Measurements from ENCODE around the gene AK1.
"Not testable (repeated sequence)": the region's sequence is repeated elsewhere in the genome, so short reads cannot be mapped to it uniquely, and the experiment has no call there.

AK1 gene

DNA sequence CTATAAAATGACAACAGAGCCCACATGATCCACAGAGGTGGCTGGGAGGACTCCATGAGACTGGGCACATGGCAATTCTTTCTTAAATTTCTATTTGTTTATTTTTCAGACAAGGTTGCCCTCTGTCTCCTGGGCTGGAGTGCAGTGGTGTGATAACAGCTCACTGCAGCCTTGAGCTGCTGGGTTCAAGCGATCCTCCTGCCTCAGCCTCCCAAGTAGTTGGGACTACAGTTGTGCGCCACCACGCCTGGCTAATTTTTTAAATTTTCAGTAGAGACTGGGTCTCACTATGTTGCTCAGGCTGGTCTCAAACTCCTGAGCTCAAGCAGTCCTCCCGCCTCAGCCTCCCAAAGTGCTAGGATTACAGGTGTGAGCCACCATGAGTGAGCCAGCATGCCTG is 31.9 kb downstream of the AK1 start:
- not testable (repeated sequence) for DNase-seq

DNA sequence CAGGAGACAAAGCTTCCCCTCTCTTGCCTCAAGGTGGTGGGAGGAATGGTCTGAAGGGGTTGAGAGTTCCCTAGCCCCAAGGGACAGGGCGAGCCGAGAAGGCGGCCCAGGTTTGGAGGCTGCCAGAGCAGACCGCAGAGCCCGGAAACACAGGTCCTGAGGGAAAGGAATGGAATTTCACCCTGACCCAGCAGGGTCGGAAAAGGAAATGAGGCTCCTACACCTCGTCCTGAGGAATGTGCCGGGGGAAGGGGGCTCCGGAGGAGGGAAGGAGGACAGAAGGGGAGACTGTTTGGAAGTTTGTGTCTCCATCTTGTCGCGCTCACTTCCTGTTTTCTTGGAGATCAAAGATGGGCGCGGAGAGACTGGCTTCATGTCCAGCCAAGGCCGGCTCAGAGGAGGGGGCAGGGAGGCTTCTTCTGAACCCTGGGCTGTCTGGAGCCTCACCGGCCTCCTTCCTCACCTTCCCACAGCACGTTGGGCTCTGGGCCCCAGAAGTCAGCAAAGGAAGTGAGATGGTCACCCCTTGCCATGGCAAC is 32.6 kb downstream of the AK1 start:
- DNase-seq: no peak

GRCh38 chr9:127841087-127841835 is 36.2 kb downstream of the AK1 start:
- no peak for DNase-seq

DNA sequence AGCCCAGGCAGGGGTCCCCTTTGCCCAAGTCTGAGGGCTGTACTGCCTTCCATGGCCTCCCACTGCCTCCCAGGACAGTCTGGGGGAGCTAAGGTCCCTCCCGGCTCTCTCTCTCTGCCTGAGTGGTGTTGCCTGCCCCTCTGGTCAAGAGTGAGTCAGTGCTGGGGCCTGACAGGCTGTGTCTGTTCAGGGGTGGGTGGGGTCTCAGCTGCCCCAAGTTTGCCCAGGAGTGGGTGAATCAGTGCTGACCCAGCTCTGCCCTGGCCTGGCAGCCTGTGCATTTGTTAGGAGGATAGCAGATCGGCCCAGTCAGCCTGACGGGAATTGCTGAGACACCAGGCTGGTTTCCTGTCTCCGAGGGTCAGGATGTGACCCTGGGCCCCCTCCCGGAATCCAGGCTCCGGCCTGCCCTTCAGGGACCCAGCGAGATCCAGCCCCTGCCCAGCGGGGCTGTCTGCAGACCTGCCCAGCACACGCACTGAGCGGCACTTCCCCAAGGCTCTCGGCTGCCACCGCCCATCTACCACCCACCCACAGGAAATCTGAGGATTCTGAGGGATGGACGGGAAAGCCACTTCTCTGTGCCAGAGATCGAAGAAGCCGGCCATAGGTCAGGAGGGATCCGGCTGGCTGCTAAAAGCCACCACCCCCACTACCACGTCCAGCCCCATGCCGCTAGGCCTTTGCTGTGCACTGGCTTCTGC is 38.9 kb downstream of the AK1 start:
- DNase-seq: no peak

- DNase-seq: no peak
Observed at GRCh38 chr9:127837346-127837745, 40.1 kb downstream of the AK1 start.

DNA sequence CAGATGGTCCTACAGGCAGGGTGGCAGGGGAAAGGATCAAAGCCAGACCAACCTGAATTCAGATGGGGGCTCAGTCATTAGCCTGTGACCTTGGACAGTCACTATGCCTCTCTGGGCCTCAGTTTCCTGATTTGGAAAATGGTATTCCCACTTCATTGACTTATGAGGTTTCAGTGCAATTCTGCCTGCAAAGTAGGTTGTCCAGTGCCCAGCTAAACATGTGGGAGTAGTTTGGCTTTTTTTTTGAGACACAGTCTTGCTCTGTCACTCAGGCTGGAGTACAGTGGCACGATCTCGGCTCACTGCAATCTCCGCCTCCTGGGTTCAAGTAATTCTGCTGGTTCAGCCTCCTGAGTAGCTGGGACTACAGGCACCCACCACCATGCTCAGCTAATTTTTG is 40.9 kb downstream of the AK1 start:
- not testable (repeated sequence) for DNase-seq

DNA sequence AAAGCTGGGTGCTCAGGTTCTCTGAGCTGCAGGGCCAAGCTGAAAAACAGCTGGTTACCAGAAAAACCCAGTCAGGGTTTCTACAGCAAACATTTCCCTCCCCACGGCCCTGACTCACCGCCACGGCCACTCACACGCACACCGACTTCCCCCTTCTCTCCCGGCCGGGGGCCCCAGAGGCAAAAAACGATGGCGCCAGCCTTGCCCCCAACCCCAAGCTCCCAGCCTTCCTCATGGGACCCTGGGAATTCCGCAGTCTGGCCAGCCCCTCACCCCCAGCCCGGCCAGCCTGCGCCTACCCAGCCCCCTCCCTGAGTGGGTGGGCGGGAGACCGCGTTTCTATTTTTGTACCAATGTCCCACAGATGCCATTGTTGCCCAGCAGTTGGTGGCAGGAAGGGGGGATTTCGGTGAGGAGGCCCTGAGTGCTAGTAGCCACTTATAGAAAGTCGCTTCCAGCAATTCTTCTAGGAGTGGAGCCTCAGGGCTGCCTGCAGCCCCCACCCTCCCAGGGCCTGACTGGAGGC is 41.4 kb downstream of the AK1 start:
- no peak for DNase-seq

GRCh38 chr9:127833555-127833954 is 43.9 kb downstream of the AK1 start:
- DNase-seq: no peak

- DNase-seq: no peak
Observed at GRCh38 chr9:127832248-127832647, 45.2 kb downstream of the AK1 start.

- no peak for DNase-seq
Observed at GRCh38 chr9:127829205-127829906, 48.1 kb downstream of the AK1 start.

- peak; percentile 51 to 63 for DNase-seq
Observed at GRCh38 chr9:127828262-127829031, 49.0 kb downstream of the AK1 start.

DNA sequence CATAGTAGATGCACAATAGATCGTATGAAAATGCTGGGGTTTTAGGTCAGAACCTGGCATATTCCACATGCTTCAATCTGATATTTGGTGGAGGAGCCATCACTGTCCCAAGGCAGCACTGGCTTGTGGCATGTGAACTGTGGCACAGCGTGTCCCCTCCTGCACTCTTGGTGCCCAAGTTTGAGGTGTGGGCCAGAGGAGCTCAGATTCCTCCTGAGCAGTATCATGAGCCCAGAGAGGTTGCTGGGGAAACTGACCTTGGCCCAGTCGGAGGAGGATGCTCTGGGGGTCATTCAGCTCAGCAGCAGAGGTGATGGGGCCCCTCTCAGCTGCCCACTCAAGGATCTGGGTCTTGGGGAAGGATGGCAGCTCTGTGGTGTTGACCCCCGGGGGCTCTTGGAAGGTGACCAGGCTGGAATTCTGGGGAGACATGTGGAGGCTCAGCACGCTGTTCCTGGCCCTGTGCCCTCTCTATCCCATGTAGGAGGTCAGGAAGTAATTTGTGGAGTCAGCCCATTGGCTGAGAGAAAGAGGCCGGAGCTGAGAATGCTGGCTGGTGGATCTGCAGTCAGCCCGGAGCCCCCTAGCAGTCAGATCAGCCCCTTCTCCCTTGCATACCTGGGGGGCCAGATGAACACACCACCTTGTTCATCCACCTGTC is 51.1 kb downstream of the AK1 start:
- no peak for DNase-seq

DNA sequence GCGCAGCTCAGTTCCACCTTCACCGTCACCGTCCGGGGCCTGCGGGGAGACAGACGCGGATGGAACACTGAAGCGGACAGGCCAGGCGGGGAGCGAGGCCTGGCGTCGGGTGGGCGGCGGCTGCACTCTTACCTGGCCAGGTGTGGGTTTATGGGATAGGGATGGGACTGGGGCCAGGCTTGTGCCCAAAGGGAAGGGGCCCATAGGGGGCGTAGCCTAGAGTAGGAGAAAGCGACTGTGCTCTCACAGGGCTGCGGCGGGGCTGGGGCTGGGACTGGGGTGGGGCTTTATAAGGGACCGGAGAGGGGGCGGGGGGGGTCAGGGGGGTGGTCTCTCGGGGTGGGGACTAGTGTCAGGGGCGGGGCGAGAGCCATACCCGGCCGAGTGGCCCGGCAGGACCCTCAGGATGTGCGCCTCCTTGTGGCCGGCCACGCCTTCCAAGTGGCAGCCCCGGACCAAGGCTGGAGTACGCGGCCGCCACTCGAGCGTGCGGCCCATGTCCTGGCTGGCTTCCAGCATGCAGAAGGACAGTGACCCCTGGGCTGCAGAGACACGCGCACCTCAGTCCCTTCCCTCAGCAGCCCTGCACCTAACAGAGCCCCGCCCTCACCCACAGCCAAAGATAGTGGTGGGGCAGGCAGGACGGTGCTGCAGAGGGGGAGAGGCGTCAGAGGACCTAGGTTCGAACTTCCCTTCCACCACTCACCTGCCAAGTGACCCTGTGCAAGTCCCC is 52.0 kb downstream of the AK1 start:
- DNase-seq: peak in 1 of 2 experiments; percentile 48

DNA sequence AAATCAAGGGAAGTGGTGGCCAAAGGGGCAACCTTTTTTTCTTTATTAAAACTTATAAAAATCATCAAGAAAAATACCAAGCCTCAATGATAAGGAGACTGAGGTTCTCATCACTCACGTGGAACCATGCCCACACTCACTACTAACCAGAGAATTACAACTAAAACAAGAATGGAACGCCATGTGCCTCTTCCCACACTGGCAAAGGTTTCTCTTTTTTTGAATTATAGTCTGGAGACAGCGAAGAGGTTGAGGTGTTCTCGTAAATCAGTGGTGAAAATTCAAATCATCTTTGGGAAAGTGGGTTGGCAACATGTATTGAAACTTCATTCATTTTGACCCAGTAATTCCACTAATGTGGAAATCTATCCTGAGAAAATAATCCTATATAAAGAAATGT is 55.4 kb downstream of the AK1 start:
- no peak for DNase-seq

GRCh38 chr9:127818574-127818973 is 58.9 kb downstream of the AK1 start:
- no peak for DNase-seq

DNA sequence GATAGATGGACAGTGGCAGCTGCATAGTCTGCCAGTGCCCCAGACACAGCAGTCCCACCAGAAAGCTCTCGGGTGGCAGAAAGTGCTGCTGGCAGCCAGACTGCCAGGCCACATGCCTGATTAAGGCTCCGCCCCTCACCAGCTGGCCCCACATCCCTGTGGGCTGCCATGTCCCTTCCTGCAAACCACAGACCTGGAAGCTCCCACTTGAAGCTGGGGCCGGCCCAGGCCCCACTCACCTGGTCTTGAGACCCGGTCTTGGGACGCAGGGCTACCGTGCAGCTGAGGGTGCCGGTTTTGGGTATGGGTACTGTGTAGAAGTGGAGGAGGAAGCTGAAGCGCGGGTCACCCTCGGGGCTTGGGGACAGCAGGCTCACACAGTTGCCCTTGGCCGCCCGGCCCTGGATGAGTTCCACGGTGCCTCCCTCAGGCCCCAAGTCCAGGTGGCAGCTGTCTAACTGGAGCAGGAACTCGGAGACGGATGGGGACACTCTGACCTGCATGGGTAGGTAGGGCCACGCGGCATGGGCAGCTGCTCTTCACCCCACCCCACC is 59.5 kb downstream of the AK1 start:
- peak; percentile 75 to 94 for DNase-seq

DNA sequence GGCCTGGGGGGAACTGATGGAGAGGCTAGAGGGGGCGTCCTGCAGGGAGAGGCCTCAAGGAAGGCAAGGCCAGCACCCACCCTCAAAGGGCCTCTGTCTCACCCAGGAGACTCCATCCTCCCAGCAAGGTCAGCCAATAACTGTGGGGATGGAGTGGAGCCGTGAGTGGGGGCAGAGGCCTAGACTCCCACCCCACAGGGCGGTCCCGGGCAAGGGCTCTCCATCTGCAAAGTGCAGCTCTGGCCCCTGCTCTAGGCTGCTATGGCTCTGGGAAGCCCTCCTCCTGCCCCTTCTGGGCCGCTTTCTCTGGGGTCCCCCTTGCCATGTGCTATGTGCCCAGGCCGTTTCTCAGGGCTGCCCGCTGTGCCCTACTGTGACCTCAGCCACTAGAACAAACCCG is 60.7 kb downstream of the AK1 start:
- DNase-seq: no peak
